IMR-90 (cell line): ENCODE results near the gene RGS7BP. TPM values are rescaled to one million over a fixed set of nuclear protein-coding genes. Genes with fewer than 3 reads are reported as not detected.

Source experiments
- ATAC-seq: fragments of 200-7000 bp; cut with Tn5 transposase; 2 replicates; pipeline ENCODE4 v1.9.1; 2020; ENCODE audit warnings: low read depth, mild to moderate bottlenecking, moderate library complexity
- BruUV-seq: library from RNA; stranded (reverse); fragments of 400-500 nt; replicated peaks from 2 replicates; lab custom pipeline; 2021; lab: Mats Ljungman, UMichigan
- CTCF ChIA-PET: fragments of 300-600 bp; formaldehyde crosslinking; extraction: SDS; loops from one replicate; lab custom pipeline; 2021; ENCODE audit warnings: antibody characterized with exemption; lab: Yijun Ruan, JAX
- POLR2A ChIA-PET: fragments of 300-600 bp; sonication (Branson Sonifier 250); formaldehyde crosslinking; loops from one replicate; lab custom pipeline; 2022; ENCODE audit warnings: antibody characterized with exemption; ENCODE audit not compliant: unreplicated experiment; lab: Charles Lee
- DNase-seq: peaks from one replicate; pipeline ENCODE4 v3.0.0; 2013
- H2AFZ ChIP-seq: replicated peaks from 2 replicates; pipeline ENCODE3; 2013; ENCODE audit warnings: low read length, mild to moderate bottlenecking; ENCODE audit not compliant: poor library complexity
- H2AK5ac ChIP-seq: 2 replicates; pipeline ENCODE4 v1.6.1; 2013; ENCODE audit warnings: low read depth, low read length, inconsistent platforms
- H2AK9ac ChIP-seq: replicated peaks from 2 replicates; pipeline ENCODE3; 2013; ENCODE audit warnings: mild to moderate bottlenecking, low read depth, low read length, moderate library complexity; ENCODE audit not compliant: poor library complexity
- H2BK120ac ChIP-seq: 2 replicates; pipeline ENCODE4 v1.6.1; 2013; ENCODE audit warnings: low read depth, low read length, inconsistent platforms
- H2BK15ac ChIP-seq: 3 replicates; pipeline ENCODE4 v1.6.1; 2013; ENCODE audit warnings: low read depth, low read length, inconsistent platforms
- H2BK20ac ChIP-seq: 2 replicates; pipeline ENCODE4 v1.6.1; 2013; ENCODE audit warnings: low read depth, mild to moderate bottlenecking, inconsistent platforms, low read length, moderate library complexity
- H2BK5ac ChIP-seq: 2 replicates; pipeline ENCODE4 v1.6.1; 2013; ENCODE audit warnings: mild to moderate bottlenecking, low read depth, low read length, inconsistent platforms; ENCODE audit not compliant: poor library complexity, severe bottlenecking
- H3K14ac ChIP-seq: replicated peaks from 2 replicates; pipeline ENCODE4 v1.6.1; 2013; ENCODE audit warnings: low read depth, low read length, inconsistent platforms
- H3K18ac ChIP-seq: 2 replicates; pipeline ENCODE4 v1.6.1; 2013; ENCODE audit warnings: low read depth, low read length, control low read depth
- H3K23ac ChIP-seq: 2 replicates; pipeline ENCODE4 v1.6.1; 2013; ENCODE audit warnings: low read depth, low read length, inconsistent platforms
- H3K27ac ChIP-seq: 2 replicates; pipeline ENCODE4 v1.5.1; 2013; ENCODE audit warnings: mild to moderate bottlenecking, control low read depth, low read length; ENCODE audit not compliant: insufficient read depth
- H3K27me3 ChIP-seq: 2 replicates; pipeline ENCODE4 v1.6.1; 2013; ENCODE audit warnings: low read length; ENCODE audit not compliant: control insufficient read depth, insufficient read depth
- H3K36me3 ChIP-seq: 2 replicates; pipeline ENCODE4 v1.6.1; 2013; ENCODE audit warnings: low read length, mixed read lengths; ENCODE audit not compliant: control insufficient read depth, insufficient read depth
- H3K4ac ChIP-seq: 2 replicates; pipeline ENCODE4 v1.6.1; 2013; ENCODE audit warnings: low read depth, low read length, inconsistent platforms
- H3K4me1 ChIP-seq: 2 replicates; pipeline ENCODE4 v1.6.1; 2013; ENCODE audit warnings: low read length, mixed read lengths; ENCODE audit not compliant: control insufficient read depth, insufficient read depth
- H3K4me2 ChIP-seq: 2 replicates; pipeline ENCODE4 v1.6.1; 2013; ENCODE audit warnings: low read depth, mild to moderate bottlenecking, control low read depth, low read length, moderate library complexity
- H3K4me3 ChIP-seq: 2 replicates; pipeline ENCODE4 v1.5.1; 2013; ENCODE audit warnings: low read depth, mild to moderate bottlenecking, control low read depth, low read length, moderate library complexity; ENCODE audit not compliant: insufficient read depth
- H3K56ac ChIP-seq: 2 replicates; pipeline ENCODE4 v1.6.1; 2013; ENCODE audit warnings: low read length, inconsistent platforms; ENCODE audit not compliant: insufficient read depth; ENCODE audit errors: extremely low read depth
- H3K79me1 ChIP-seq, 2 experiments: 2 replicates each; pipeline ENCODE4 v1.6.1; 2013; ENCODE audit warnings: low read length in 2 of 2, inconsistent platforms in 1 of 2, low read depth in 1 of 2
- H3K9ac ChIP-seq: 2 replicates; pipeline ENCODE4 v1.6.1; 2013; ENCODE audit warnings: low read depth, low read length, control low read depth
- H3K9me1 ChIP-seq: 2 replicates; pipeline ENCODE4 v1.6.1; 2013; ENCODE audit warnings: low read length, inconsistent platforms; ENCODE audit not compliant: insufficient read depth
- H3K9me3 ChIP-seq: 2 replicates; pipeline ENCODE4 v1.6.1; 2013; ENCODE audit warnings: low read length; ENCODE audit not compliant: control insufficient read depth, insufficient read depth
- H4K20me1 ChIP-seq: 2 replicates; pipeline ENCODE4 v1.6.1; 2013; ENCODE audit warnings: low read length, inconsistent platforms; ENCODE audit not compliant: insufficient read depth
- H4K5ac ChIP-seq: 2 replicates; pipeline ENCODE4 v1.6.1; 2013; ENCODE audit warnings: mild to moderate bottlenecking, low read depth, low read length, control low read depth
- H4K8ac ChIP-seq, 2 experiments: 2 replicates each; pipeline ENCODE4 v1.6.1; 2013; ENCODE audit warnings: low read depth in 2 of 2, low read length in 2 of 2, control low read depth in 1 of 2, inconsistent platforms in 1 of 2
- H4K91ac ChIP-seq: 2 replicates; pipeline ENCODE4 v1.6.1; 2013; ENCODE audit warnings: low read depth, low read length, inconsistent platforms; ENCODE audit not compliant: insufficient read depth
- BHLHE40 ChIP-seq: fragments of 150-350 bp; IDR thresholded peaks from 2 replicates; pipeline ENCODE4 v1.6.1; 2016; ENCODE audit warnings: mild to moderate bottlenecking, low read depth, low read length
- CEBPB ChIP-seq: IDR thresholded peaks from 2 replicates; pipeline ENCODE4 v1.6.1; 2012; ENCODE audit warnings: low read depth, low read length, improper control_type of control experiment
- CHD1 ChIP-seq: IDR thresholded peaks from 2 replicates; pipeline ENCODE4 v1.6.1; 2012; ENCODE audit warnings: low read depth, low read length, improper control_type of control experiment
- FOS ChIP-seq: fragments of 150-350 bp; IDR thresholded peaks from 2 replicates; pipeline ENCODE4 v1.6.1; 2016; ENCODE audit warnings: low read depth, low read length
- MAFK ChIP-seq: IDR thresholded peaks from 2 replicates; pipeline ENCODE4 v1.6.1; 2012; ENCODE audit warnings: low read depth, low read length, improper control_type of control experiment
- MAZ ChIP-seq: IDR thresholded peaks from 2 replicates; pipeline ENCODE4 v1.6.1; 2012; ENCODE audit warnings: low read depth, mild to moderate bottlenecking, low read length, improper control_type of control experiment, moderate library complexity, borderline replicate concordance
- MXI1 ChIP-seq: IDR thresholded peaks from 2 replicates; pipeline ENCODE4 v1.6.1; 2012; ENCODE audit warnings: low read depth, mild to moderate bottlenecking, low read length, moderate library complexity, borderline replicate concordance
- NFE2L2 ChIP-seq: fragments of 150-350 bp; IDR thresholded peaks from 2 replicates; pipeline ENCODE4 v1.6.1; 2016; ENCODE audit warnings: low read depth, mild to moderate bottlenecking, low read length
- POLR2A ChIP-seq: IDR thresholded peaks from 2 replicates; pipeline ENCODE4 v1.6.1; 2012; ENCODE audit warnings: mild to moderate bottlenecking, low read depth, low read length
- RAD21 ChIP-seq: IDR thresholded peaks from 2 replicates; pipeline ENCODE4 v1.6.1; 2012; ENCODE audit warnings: low read length, improper control_type of control experiment
- RCOR1 ChIP-seq: IDR thresholded peaks from 2 replicates; pipeline ENCODE4 v1.6.1; 2012; ENCODE audit warnings: mild to moderate bottlenecking, low read length, improper control_type of control experiment; ENCODE audit not compliant: insufficient replicate concordance
- RFX5 ChIP-seq: IDR thresholded peaks from 2 replicates; pipeline ENCODE4 v1.8.0; 2012; ENCODE audit warnings: low read depth, mild to moderate bottlenecking, low read length, moderate library complexity
- SMC3 ChIP-seq: fragments of 150-350 bp; IDR thresholded peaks from 2 replicates; pipeline ENCODE4 v1.6.1; 2016; ENCODE audit warnings: low read depth, mild to moderate bottlenecking, antibody characterized with exemption, low read length, moderate library complexity
- WGBS, 2 experiments: methylation state at CpG; one replicate each; pipeline versions ENCODE4 v1.1.5 to v1.1.7; 2013; ENCODE audit warnings: missing lambda C conversion rate in 2 of 2; ENCODE audit not compliant: insufficient read length in 1 of 2; ENCODE audit errors: extremely low coverage in 2 of 2; 5-methylcytosine and 5-hydroxymethylcytosine counted together
- dilution Hi-C: fragments of 300-500 bp; cut with HindIII; formaldehyde crosslinking; loops from one replicate; pipeline ENCODE4 v1.14.3; 2018; ENCODE audit warnings: low sequenced_read_pairs; ENCODE audit not compliant: unreplicated experiment
- in situ Hi-C: fragments of 300-500 bp; cut with MboI; formaldehyde crosslinking; loops from 3 replicates; pipeline ENCODE4 v1.14.3; 2019; ENCODE audit warnings: low sequenced_read_pairs, inconsistent platforms, mixed read lengths
- intact Hi-C: fragments of 100-400 bp; cut with micrococcal nuclease; formaldehyde crosslinking; loops from 2 replicates; pipeline ENCODE4 v1.10.0; 2022
- polyA plus RNA-seq, 3 experiments: library from polyadenylated mRNA; depleted of rRNA; stranded (reverse); fragments of >200 nt; gene quantifications; 2 replicates each; pipeline ENCODE4 v1.2.3, GENCODE V29; 2012; ENCODE audit warnings: low replicate concordance in 1 of 3
- total RNA-seq: library from RNA; depleted of rRNA; stranded (reverse); fragments of >200 nt; gene quantifications from 2 replicates; pipeline ENCODE4 v1.2.3, GENCODE V29; 2012
- TF ChIP-seq, protein P1 (sequence below): conservative IDR thresholded peaks from 2 replicates; pipeline ENCODE4 v1.5.1; 2012; ENCODE audit warnings: mild to moderate bottlenecking, low read depth, low read length, improper control_type of control experiment
- TF ChIP-seq, protein P2 (sequence below): fragments of 150-350 bp; IDR thresholded peaks from 2 replicates; pipeline ENCODE4 v1.6.1; 2017; ENCODE audit warnings: mild to moderate bottlenecking, antibody characterized with exemption, low read length, low read depth
- TF ChIP-seq, protein P3 (sequence below): fragments of 150-350 bp; IDR thresholded peaks from 2 replicates; pipeline ENCODE4 v1.6.1; 2016; ENCODE audit warnings: low read depth, mild to moderate bottlenecking, low read length, moderate library complexity, borderline replicate concordance

RGS7BP gene
- total and polyA plus RNA-seq, 2 of the 4 experiments (the other 2 are of a cell fraction) = not detected

DNA sequence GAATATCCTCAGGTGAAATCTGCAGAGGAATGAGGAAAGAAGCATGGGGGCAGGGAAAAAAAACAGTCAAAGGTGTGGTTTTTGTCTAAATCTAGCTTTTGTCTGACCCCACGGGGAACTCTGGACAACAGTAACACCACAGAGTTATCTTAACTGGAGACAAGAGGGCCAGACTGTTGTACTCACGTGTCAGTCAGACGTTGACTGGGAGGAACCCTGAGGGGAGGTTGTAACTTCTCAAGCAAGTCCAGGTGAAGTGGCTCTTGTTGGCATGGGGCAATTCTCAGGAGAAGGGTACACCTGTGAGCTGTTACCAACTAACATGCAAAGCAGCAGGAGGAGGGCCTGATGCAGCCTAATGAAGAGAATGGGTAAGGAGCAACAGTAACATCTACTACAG, 140.4 kb downstream of the RGS7BP start:
- H3K36me3 ChIP-seq = no peaks in the 10 kb centered on the region
- intact Hi-C loops (no loop called here), in situ Hi-C loops (no loop called here), dilution Hi-C loops (no loop called here)
- no peaks in the 10 kb centered on the region for H3K79me1 ChIP-seq
- H3K23ac ChIP-seq = no peak overlapping the region
- no peak overlapping the region for H4K5ac ChIP-seq
- H4K91ac ChIP-seq = no peak overlapping the region
- no peaks in the 10 kb centered on the region; the same call in 1 of the 2 replicates for H4K20me1 ChIP-seq
- no peak overlapping the region for H2BK120ac ChIP-seq
- no peak overlapping the region for H2BK15ac ChIP-seq
- H3K27ac ChIP-seq = no peak overlapping the region
- H2AFZ ChIP-seq = no peak overlapping the region
- no peak overlapping the region for H3K4me3 ChIP-seq
- no peak overlapping the region for H3K4ac ChIP-seq
- DNase-seq = no peak
- WGBS, 2 experiments = 94% methylated on average over 3 of the region's 3 CpGs; no CpG with 5 or more reads in 1 of the 2 experiments
- CTCF ChIA-PET = no interaction called here
- H3K9ac ChIP-seq = no peak overlapping the region
- no peak overlapping the region for H4K8ac ChIP-seq
- no peak overlapping the region for H3K14ac ChIP-seq
- H2BK5ac ChIP-seq = no peak overlapping the region
- H3K4me2 ChIP-seq = no peak overlapping the region
- H3K18ac ChIP-seq = no peak overlapping the region
- no peaks in the 10 kb centered on the region for H3K9me3 ChIP-seq
- TF ChIP-seq CEBPB = no peak
- TF ChIP-seq NFE2L2 = no peak
- TF ChIP-seq RCOR1 = no peak
- TF ChIP-seq MXI1 = no peak
- TF ChIP-seq, protein P1, sequence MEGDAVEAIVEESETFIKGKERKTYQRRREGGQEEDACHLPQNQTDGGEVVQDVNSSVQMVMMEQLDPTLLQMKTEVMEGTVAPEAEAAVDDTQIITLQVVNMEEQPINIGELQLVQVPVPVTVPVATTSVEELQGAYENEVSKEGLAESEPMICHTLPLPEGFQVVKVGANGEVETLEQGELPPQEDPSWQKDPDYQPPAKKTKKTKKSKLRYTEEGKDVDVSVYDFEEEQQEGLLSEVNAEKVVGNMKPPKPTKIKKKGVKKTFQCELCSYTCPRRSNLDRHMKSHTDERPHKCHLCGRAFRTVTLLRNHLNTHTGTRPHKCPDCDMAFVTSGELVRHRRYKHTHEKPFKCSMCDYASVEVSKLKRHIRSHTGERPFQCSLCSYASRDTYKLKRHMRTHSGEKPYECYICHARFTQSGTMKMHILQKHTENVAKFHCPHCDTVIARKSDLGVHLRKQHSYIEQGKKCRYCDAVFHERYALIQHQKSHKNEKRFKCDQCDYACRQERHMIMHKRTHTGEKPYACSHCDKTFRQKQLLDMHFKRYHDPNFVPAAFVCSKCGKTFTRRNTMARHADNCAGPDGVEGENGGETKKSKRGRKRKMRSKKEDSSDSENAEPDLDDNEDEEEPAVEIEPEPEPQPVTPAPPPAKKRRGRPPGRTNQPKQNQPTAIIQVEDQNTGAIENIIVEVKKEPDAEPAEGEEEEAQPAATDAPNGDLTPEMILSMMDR = no peak
- TF ChIP-seq SMC3 = no peak
- no peak for TF ChIP-seq BHLHE40
- no peak for TF ChIP-seq MAFK
- no peak for TF ChIP-seq FOS
- TF ChIP-seq POLR2A = no peak
- TF ChIP-seq, protein P2, sequence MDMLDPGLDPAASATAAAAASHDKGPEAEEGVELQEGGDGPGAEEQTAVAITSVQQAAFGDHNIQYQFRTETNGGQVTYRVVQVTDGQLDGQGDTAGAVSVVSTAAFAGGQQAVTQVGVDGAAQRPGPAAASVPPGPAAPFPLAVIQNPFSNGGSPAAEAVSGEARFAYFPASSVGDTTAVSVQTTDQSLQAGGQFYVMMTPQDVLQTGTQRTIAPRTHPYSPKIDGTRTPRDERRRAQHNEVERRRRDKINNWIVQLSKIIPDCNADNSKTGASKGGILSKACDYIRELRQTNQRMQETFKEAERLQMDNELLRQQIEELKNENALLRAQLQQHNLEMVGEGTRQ = no peak
- TF ChIP-seq RFX5 = no peak
- no peak for TF ChIP-seq MAZ
- TF ChIP-seq CHD1 = no peak
- no peak for TF ChIP-seq RAD21
- TF ChIP-seq, protein P3, sequence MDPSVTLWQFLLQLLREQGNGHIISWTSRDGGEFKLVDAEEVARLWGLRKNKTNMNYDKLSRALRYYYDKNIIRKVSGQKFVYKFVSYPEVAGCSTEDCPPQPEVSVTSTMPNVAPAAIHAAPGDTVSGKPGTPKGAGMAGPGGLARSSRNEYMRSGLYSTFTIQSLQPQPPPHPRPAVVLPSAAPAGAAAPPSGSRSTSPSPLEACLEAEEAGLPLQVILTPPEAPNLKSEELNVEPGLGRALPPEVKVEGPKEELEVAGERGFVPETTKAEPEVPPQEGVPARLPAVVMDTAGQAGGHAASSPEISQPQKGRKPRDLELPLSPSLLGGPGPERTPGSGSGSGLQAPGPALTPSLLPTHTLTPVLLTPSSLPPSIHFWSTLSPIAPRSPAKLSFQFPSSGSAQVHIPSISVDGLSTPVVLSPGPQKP = no peak
- no peak overlapping the region for H2AK9ac ChIP-seq
- BruUV-seq = no TSS peak
- no peaks in the 10 kb centered on the region; the same call in 1 of the 2 replicates for H3K9me1 ChIP-seq
- no peak overlapping the region for H3K56ac ChIP-seq
- POLR2A ChIA-PET = no interaction called here
- no peak overlapping the region for H2AK5ac ChIP-seq
- no peak for ATAC-seq
- H2BK20ac ChIP-seq = no peak overlapping the region
- 0 out of 2 replicates have a peak, but pooled peaks cover 1% of the 10 kb centered on the region for H3K4me1 ChIP-seq
- no peaks in the 10 kb centered on the region for H3K27me3 ChIP-seq
